Nephron progenitor cell (in vitro differentiated cells): Measurements from ENCODE around the gene DHRS3.

Experiments used
- DNase-seq: peaks from one replicate; pipeline ENCODE4 v3.0.0; 2021
- H3K27ac Mint-ChIP-seq: 2 replicates; pipeline ENCODE4 v1.8.0; 2021; ENCODE audit warnings: mild to moderate bottlenecking, moderate library complexity, mixed read lengths
- H3K27me3 Mint-ChIP-seq: 2 replicates; pipeline ENCODE4 v1.8.0; 2021; ENCODE audit warnings: mild to moderate bottlenecking, low read depth, mixed read lengths; ENCODE audit not compliant: poor library complexity
- H3K36me3 Mint-ChIP-seq: 2 replicates; pipeline ENCODE4 v1.8.0; 2021; ENCODE audit warnings: low read depth, mixed read lengths
- H3K4me1 Mint-ChIP-seq: 2 replicates; pipeline ENCODE4 v1.8.0; 2021; ENCODE audit warnings: mixed read lengths
- H3K4me3 Mint-ChIP-seq: 2 replicates; pipeline ENCODE4 v1.8.0; 2021; ENCODE audit warnings: mild to moderate bottlenecking, moderate library complexity, mixed read lengths
- H3K9me3 Mint-ChIP-seq: 2 replicates; pipeline ENCODE4 v1.8.0; 2021; ENCODE audit warnings: mild to moderate bottlenecking, moderate library complexity, mixed read lengths
- TF ChIP-seq, protein P1 (sequence below): fragments of 200-600 bp; sonication (generic); IDR thresholded peaks from 2 replicates; pipeline ENCODE4 v1.5.0; 2021; ENCODE audit warnings: antibody characterized with exemption

The DHRS3 gene

DNA sequence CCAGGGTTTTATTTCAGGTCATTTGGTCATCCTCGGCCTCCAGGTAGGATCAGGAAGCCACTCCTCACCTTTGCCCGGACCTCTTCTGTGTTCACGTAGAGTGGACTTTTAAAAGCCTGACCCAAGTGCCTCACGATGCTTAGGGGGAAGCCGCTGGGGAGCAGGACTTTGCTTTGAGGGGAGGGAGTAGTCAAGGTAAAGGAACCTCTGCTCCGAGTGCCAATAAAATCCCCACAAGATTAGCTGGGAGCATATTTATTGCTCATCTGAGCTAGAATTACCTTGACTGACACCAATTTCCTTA is 603 bp upstream of the DHRS3 start:
- no peaks in the 10 kb centered on the region for H3K36me3 Mint-ChIP-seq
- no peak for DNase-seq
- peaks cover 83% of the 10 kb centered on the region for H3K4me1 Mint-ChIP-seq
- H3K27ac Mint-ChIP-seq: peak overlapping the region; percentile 94
- H3K27me3 Mint-ChIP-seq: peaks cover 11% of the 10 kb centered on the region
- TF ChIP-seq, protein P1, sequence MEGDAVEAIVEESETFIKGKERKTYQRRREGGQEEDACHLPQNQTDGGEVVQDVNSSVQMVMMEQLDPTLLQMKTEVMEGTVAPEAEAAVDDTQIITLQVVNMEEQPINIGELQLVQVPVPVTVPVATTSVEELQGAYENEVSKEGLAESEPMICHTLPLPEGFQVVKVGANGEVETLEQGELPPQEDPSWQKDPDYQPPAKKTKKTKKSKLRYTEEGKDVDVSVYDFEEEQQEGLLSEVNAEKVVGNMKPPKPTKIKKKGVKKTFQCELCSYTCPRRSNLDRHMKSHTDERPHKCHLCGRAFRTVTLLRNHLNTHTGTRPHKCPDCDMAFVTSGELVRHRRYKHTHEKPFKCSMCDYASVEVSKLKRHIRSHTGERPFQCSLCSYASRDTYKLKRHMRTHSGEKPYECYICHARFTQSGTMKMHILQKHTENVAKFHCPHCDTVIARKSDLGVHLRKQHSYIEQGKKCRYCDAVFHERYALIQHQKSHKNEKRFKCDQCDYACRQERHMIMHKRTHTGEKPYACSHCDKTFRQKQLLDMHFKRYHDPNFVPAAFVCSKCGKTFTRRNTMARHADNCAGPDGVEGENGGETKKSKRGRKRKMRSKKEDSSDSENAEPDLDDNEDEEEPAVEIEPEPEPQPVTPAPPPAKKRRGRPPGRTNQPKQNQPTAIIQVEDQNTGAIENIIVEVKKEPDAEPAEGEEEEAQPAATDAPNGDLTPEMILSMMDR: no peak
- H3K4me3 Mint-ChIP-seq: peak overlapping the region; percentile 96
- no peaks in the 10 kb centered on the region for H3K9me3 Mint-ChIP-seq

DNA sequence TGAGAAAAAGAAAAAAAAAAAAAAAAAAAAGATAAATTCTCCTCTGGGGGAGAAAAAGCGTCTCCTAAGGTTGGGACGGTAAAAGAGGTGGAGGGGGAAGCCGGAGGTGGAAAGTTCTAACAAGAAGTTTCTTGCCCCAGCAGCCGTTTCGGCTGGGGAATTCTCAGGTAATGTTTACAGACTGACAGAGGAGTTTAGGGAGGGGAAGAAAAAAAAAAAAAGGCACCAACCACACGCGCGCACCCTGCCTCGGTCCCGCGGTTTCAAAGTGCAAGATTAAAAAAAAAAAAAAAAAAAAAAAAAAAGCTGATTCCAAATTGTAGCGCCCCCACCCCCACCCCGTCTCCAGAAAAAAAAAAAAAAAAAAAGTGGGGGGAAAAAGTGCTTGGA is 504 bp downstream of the DHRS3 start:
- peaks cover 8% of the 10 kb centered on the region for H3K27me3 Mint-ChIP-seq
- no peak for DNase-seq
- H3K4me3 Mint-ChIP-seq: peak overlapping the region; percentile 96
- peaks cover 10% of the 10 kb centered on the region for H3K36me3 Mint-ChIP-seq
- TF ChIP-seq, protein P1: no peak
- H3K27ac Mint-ChIP-seq: peak overlapping the region; percentile 87
- H3K4me1 Mint-ChIP-seq: peaks cover 83% of the 10 kb centered on the region
- H3K9me3 Mint-ChIP-seq: no peaks in the 10 kb centered on the region

DNA sequence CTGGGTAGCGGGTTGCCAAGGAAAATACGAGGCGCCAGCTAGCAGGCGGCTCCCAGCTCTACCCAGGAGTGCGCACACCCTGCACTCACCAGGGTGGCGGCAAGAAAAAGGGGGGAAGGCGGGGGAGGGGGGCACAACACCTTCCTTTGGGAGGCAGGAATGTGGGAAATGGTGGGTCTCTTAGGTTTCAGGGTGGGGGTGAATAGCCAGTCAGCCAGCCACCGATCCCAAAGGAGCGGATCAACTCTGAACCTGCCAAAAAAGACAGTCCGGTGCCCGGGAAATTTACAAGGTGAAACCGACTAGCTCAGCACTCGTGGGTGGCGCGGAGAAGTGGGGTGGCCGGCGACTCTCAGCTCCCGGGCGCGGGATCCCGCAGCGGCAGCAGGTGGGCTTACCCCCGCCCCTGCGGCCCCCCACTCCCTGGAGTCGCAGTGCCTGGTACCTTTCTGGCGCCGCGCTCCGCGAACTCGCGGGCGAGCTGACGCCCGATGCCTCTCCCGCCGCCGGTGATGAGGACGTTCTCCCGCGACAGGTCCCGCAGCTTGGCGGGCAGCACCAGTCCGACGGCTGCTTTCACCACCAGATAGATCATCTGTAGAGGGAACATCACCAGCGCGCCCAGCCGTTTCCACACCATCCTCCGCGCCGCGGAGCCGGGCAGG is 1.2 kb downstream of the DHRS3 start:
- Mint-ChIP-seq H3K27ac (peak overlapping the region; percentile 87), H3K27me3 (peaks cover 8% of the 10 kb centered on the region), H3K4me3 (peak overlapping the region; percentile 96), H3K36me3 (peaks cover 15% of the 10 kb centered on the region), H3K9me3 (no peaks in the 10 kb centered on the region), H3K4me1 (peaks cover 82% of the 10 kb centered on the region)
- peak; percentile 56 for DNase-seq
- TF ChIP-seq, protein P1: no peak

DNA sequence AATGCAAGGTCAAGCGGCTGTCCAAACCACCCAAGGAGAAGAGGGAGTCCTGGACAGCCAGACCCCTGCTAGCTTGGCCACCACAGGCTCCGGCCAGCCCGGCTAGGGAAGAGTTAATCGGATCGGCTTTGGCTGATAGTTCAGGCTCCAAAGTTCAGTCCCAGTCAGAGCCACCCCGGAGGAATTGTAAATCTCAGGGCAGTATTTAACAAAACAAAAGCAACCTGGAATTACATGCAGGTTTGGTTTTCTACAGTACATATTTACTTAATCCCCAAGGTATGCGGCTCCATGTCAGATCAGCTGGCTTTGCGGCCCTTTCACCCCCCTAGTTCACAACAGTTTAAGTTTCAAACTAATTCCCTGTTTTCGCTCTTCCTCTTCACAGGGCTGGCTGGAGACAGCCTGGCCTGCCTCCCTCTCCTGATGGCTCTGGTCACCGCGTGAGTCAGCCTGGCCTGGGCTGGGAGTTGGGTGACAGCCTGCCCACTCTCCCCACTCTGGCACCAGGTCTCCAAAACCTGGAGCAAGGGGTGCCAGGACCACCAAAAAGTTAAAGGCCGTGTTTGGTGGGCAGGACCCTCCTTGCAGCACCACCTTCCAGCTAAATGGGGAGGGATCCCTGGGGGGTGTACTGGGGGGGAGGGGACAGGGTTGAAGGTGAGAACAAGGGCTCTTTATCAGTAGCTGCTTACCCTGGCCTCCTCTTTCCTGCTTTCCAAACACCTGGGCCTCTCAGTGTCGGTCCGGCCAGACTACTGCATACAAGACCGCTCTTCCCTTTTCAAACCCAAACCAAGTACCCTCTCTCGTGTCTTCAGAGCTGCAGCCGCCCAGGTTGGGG is 1.9 kb downstream of the DHRS3 start:
- H3K4me3 Mint-ChIP-seq: peak overlapping the region; percentile 96
- H3K9me3 Mint-ChIP-seq: no peaks in the 10 kb centered on the region
- peaks cover 21% of the 10 kb centered on the region for H3K36me3 Mint-ChIP-seq
- peak; percentile 39 for DNase-seq
- H3K4me1 Mint-ChIP-seq: peaks cover 83% of the 10 kb centered on the region
- TF ChIP-seq, protein P1: no peak
- H3K27ac Mint-ChIP-seq: peak overlapping the region; percentile 86
- peaks cover 11% of the 10 kb centered on the region for H3K27me3 Mint-ChIP-seq

DNA sequence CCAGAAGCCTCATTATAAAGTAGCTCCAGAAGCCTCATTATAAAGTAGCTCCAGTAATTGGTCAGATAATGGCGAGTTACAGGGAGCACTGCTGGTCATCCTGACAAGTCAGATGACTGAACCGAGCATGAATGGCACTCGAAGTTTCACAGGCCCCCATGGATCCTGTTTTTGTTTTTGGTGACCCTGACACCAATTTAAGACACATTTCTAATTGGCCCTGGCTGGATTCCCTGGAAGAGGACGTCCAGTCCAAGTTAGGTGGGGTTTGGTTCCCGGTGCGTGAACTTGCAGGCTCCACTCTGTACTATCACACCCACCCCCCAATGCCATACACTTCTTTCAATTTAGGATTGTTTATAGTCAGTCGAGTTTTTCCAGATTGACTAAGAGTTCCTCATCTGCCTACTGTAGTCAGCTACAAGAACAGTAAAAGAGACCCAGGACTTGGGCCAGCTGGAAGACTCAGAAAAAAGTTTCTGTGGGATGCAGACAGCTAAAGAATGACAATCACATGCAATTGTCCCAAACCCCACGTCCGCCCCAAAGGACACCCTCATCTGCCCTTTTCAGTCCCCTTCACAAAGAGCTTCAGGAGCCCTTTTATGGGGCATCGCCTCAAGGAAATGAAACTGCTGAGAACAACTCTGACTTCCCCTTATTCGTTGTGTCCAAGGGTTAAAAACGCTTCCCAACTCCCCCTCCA is 2.7 kb downstream of the DHRS3 start:
- H3K9me3 Mint-ChIP-seq: no peaks in the 10 kb centered on the region
- H3K27ac Mint-ChIP-seq: no peak overlapping the region
- peak overlapping the region; percentile 96 for H3K4me3 Mint-ChIP-seq
- peaks cover 28% of the 10 kb centered on the region for H3K36me3 Mint-ChIP-seq
- TF ChIP-seq, protein P1: no peak
- H3K4me1 Mint-ChIP-seq: peaks cover 85% of the 10 kb centered on the region
- no peak for DNase-seq
- peaks cover 15% of the 10 kb centered on the region for H3K27me3 Mint-ChIP-seq
